GM12878 (cell line): Measurements from ENCODE around the gene RNF40. TPM values are rescaled to one million over a fixed set of nuclear protein-coding genes. Genes with fewer than 3 reads are reported as not detected.

Source experiments
- ATAC-seq: fragments of 200-7000 bp; cut with Tn5 transposase; 3 replicates; pipeline ENCODE4 v1.9.1; 2020; ENCODE audit warnings: mild to moderate bottlenecking, moderate library complexity
- BruUV-seq: library from RNA; stranded (reverse); fragments of 400-500 nt; replicated peaks from 2 replicates; lab custom pipeline; 2021; lab: Mats Ljungman, UMichigan
- CTCF ChIA-PET: fragments of 300-600 bp; sonication (Branson Sonifier 250); formaldehyde crosslinking; extraction: SDS; loops from one replicate; lab custom pipeline; 2021; ENCODE audit warnings: inconsistent platforms; lab: Yijun Ruan, JAX
- POLR2A ChIA-PET: fragments of 350-600 bp; formaldehyde crosslinking; extraction: SDS; loops from one replicate; lab custom pipeline; 2021; ENCODE audit warnings: inconsistent platforms; lab: Charles Lee
- RAD21 ChIA-PET: fragments of 300-600 bp; sonication (Branson Sonifier 250); formaldehyde crosslinking; loops from one replicate; lab custom pipeline; 2023; ENCODE audit warnings: antibody characterized with exemption; ENCODE audit not compliant: unreplicated experiment; lab: Charles Lee
- SMC1A ChIA-PET: fragments of 300-600 bp; sonication (Branson Sonifier 250); formaldehyde crosslinking; loops from one replicate; lab custom pipeline; 2023; ENCODE audit not compliant: unreplicated experiment, uncharacterized antibody; lab: Charles Lee
- DNase-seq: peaks from one replicate; pipeline ENCODE4 v3.0.0-alpha.2; 2011; ENCODE audit warnings: low read depth, low spot score
- FAIRE-seq: peaks from 3 replicates; lab custom pipeline; 2011; peaks lifted over from hg19 to GRCh38; lab: Jason Lieb, UNC
- H2AFZ ChIP-seq: 2 replicates; pipeline ENCODE4 v1.6.0; 2011; ENCODE audit warnings: low read depth, low read length, control low read depth; ENCODE audit not compliant: control insufficient read depth
- H3K27ac ChIP-seq: 2 replicates; pipeline ENCODE4 v1.5.1; 2011; ENCODE audit warnings: control low read depth; ENCODE audit not compliant: control insufficient read depth, insufficient read depth
- H3K27me3 ChIP-seq, 2 experiments: replicated peaks in 1 of 2; 2 replicates each; pipeline versions ENCODE4 v1.6.0 to v1.6.1; 2011; ENCODE audit warnings: low read length in 1 of 2; ENCODE audit not compliant: control insufficient read depth in 2 of 2, insufficient read depth in 2 of 2
- H3K36me3 ChIP-seq, 2 experiments: 2 replicates each; pipeline ENCODE4 v1.5.1; 2011; ENCODE audit warnings: low read length in 1 of 2; ENCODE audit not compliant: control insufficient read depth in 2 of 2, insufficient read depth in 2 of 2
- H3K4me1 ChIP-seq: 2 replicates; pipeline ENCODE4 v1.6.1; 2011; ENCODE audit warnings: mild to moderate bottlenecking, low read length, moderate library complexity, mixed read lengths; ENCODE audit not compliant: control insufficient read depth, insufficient read depth
- H3K4me2 ChIP-seq: 2 replicates; pipeline ENCODE4 v1.6.0; 2011; ENCODE audit warnings: control low read depth; ENCODE audit not compliant: control insufficient read depth, insufficient read depth
- H3K4me3 ChIP-seq: fragments of 200-600 bp; sonication (generic); 2 replicates; pipeline ENCODE4 v1.5.1; 2016
- H3K79me2 ChIP-seq: 2 replicates; pipeline ENCODE4 v1.6.0; 2011; ENCODE audit warnings: low read length; ENCODE audit not compliant: control insufficient read depth, insufficient read depth
- H3K9ac ChIP-seq: 2 replicates; pipeline ENCODE4 v1.8.0; 2011; ENCODE audit warnings: low read length, control low read depth, mixed read lengths; ENCODE audit not compliant: control insufficient read depth, insufficient read depth
- H3K9me3 ChIP-seq: replicated peaks from 3 replicates; pipeline ENCODE4 v1.5.1; 2011; ENCODE audit warnings: mild to moderate bottlenecking, low read length; ENCODE audit not compliant: control insufficient read depth, insufficient read depth
- H4K20me1 ChIP-seq: 2 replicates; pipeline ENCODE4 v1.6.0; 2011; ENCODE audit not compliant: control insufficient read depth, insufficient read depth
- BCL3 ChIP-seq: IDR thresholded peaks from 2 replicates; pipeline ENCODE4 v1.6.1; 2011; ENCODE audit warnings: borderline replicate concordance, low read depth, mild to moderate bottlenecking, moderate library complexity, low read length; ENCODE audit not compliant: insufficient read depth, poor library complexity, severe bottlenecking
- MEF2B ChIP-seq: fragments of 450-650 bp; IDR thresholded peaks from 2 replicates; pipeline ENCODE4 v1.6.1; 2018; ENCODE audit warnings: mild to moderate bottlenecking, moderate library complexity; ENCODE audit not compliant: partially characterized antibody, poor library complexity, severe bottlenecking
- PBX3 ChIP-seq: IDR thresholded peaks from 2 replicates; pipeline ENCODE4 v1.6.1; 2011; ENCODE audit warnings: mild to moderate bottlenecking, low read depth, low read length, moderate library complexity; ENCODE audit not compliant: insufficient replicate concordance
- RAD21 ChIP-seq: IDR thresholded peaks from 2 replicates; pipeline ENCODE4 v1.6.1; 2011; ENCODE audit warnings: mild to moderate bottlenecking, low read depth, low read length, moderate library complexity; ENCODE audit not compliant: insufficient read depth
- RBBP5 ChIP-seq: fragments of 200-600 bp; sonication (generic); conservative IDR thresholded peaks from 2 replicates; pipeline ENCODE4 v1.6.1; 2016
- WGBS: methylation state at CpG from one replicate; pipeline ENCODE4 v1.1.6; 2016; ENCODE audit warnings: low lambda C conversion rate; ENCODE audit not compliant: insufficient replicate concordance, insufficient coverage; ENCODE audit errors: missing lambda C conversion rate; 5-methylcytosine and 5-hydroxymethylcytosine counted together
- in situ Hi-C: fragments of 300-500 bp; cut with MboI; formaldehyde crosslinking; loops from 9 replicates; pipeline ENCODE4 v1.14.3; 2018; ENCODE audit warnings: mixed read lengths
- intact Hi-C: fragments of 100-400 bp; cut with micrococcal nuclease; formaldehyde crosslinking; loops from one replicate; pipeline ENCODE4 v1.14.2; 2022; ENCODE audit not compliant: unreplicated experiment
- polyA plus RNA-seq, 11 experiments: library from polyadenylated mRNA; depleted of rRNA in 4 of 11; unstranded in 6 of 11; stranded (reverse) in 5 of 11; fragments of >200 nt; fragmentation: Nextera tagmentation in 4 of 11; fragmentation: Illumina TruSeq in 1 of 11; extraction: Ambion mirVana in 4 of 11; extraction: Trizol in 1 of 11; gene quantifications; 1 replicate in 1 of 11; 2 replicates in 10 of 11; pipeline versions ENCODE4 v1.2.1 to v1.2.3, GENCODE V29; 2011 to 2016; ENCODE audit warnings: inconsistent platforms in 2 of 11, missing spikeins in 2 of 11, low read depth in 1 of 11
- total RNA-seq, 4 experiments: library from RNA; depleted of rRNA in 3 of 4; stranded (reverse); fragments of >200 nt in 3 of 4; fragmentation: Illumina TruSeq in 1 of 4; extraction: Trizol in 1 of 4; gene quantifications; 2 replicates each; pipeline versions ENCODE4 v1.2.1 to v1.2.3, GENCODE V29; 2013 to 2021

The RNF40 gene
- total and polyA plus RNA-seq, 10 of the 15 experiments (the other 5 are each of a cell fraction or from before 2014, with no cell fraction given), result 3.7 to 97.6 (median 58.4) TPM

GRCh38 chr16:30786936-30787612 lies 25.0 kb downstream of the RNF40 start, which contains the start of gene ZNF629 (continued):
- TF ChIP-seq BCL3 (no peak), PBX3 (no peak)

GRCh38 chr16:30787613-30788378 lies 25.7 kb downstream of the RNF40 start:
- ATAC-seq (no peak), FAIRE-seq (no peak), DNase-seq (no peak)
- ChIA-PET CTCF (no interaction called here), RAD21 (no interaction called here), SMC1A (interaction anchor here (0.6 kb wide), 1 partner anchor 113 kb away, joined by 3 read pairs; no protein-coding TSS in a partner anchor), POLR2A (no interaction called here)
- no peaks in the 10 kb centered on the region for H3K79me2 ChIP-seq
- H2AFZ ChIP-seq, result peak overlapping the region; percentile 49
- intact Hi-C loops, result no loop called here
- no peaks in the 10 kb centered on the region for H3K36me3 ChIP-seq
- in situ Hi-C loops, result no loop called here
- peak overlapping the region; percentile 63 for H3K4me3 ChIP-seq
- peak overlapping the region; percentile 59; the same call in 1 of the 2 replicates for H3K9ac ChIP-seq
- H3K27ac ChIP-seq, result no peak overlapping the region
- no TSS peak for BruUV-seq
- WGBS, result 29% methylated on average over 11 of the region's 11 CpGs
- peaks cover 0 to 3% of the 10 kb centered on the region in 2 experiments; a peak in 2 of 4 replicates for H3K27me3 ChIP-seq
- TF ChIP-seq RBBP5 (no peak), RAD21 (no peak), MEF2B (no peak)
- H4K20me1 ChIP-seq, result no peaks in the 10 kb centered on the region
- H3K9me3 ChIP-seq, result no peaks in the 10 kb centered on the region
- H3K4me2 ChIP-seq, result peak overlapping the region; percentile 50
- no peaks in the 10 kb centered on the region for H3K4me1 ChIP-seq
